K562 (cell line): ENCODE measurements around the gene RING1. TPM values are rescaled to one million over a fixed set of nuclear protein-coding genes. Genes with fewer than 3 reads are reported as not detected.
A peak's percentile ranks its signal among the peaks of the same experiment; 100 is the strongest.

Experiments used
- ATAC-seq: fragments of 200-7000 bp; cut with Tn5 transposase; 3 replicates; pipeline ENCODE4 v1.9.1; 2020; ENCODE audit warnings: moderate library complexity
- BruUV-seq: library from RNA; stranded (reverse); fragments of 400-500 nt; replicated peaks from 2 replicates; lab custom pipeline; 2021; lab: Mats Ljungman, UMichigan
- CTCF ChIA-PET: fragments of 300-600 bp; formaldehyde crosslinking; extraction: SDS; loops from one replicate; lab custom pipeline; 2021; ENCODE audit warnings: low intra/inter-chr PET ratio; lab: Yijun Ruan, JAX
- POLR2A ChIA-PET: fragments of 300-600, 350-650 bp; sonication (Branson Sonifier 250); formaldehyde crosslinking; extraction: SDS; loops from one replicate; lab custom pipeline; 2021; ENCODE audit warnings: antibody characterized with exemption, inconsistent platforms; lab: Yijun Ruan, JAX
- DNase-seq, 4 experiments: peaks; one replicate each; pipeline versions ENCODE4 v3.0.0 to v3.0.0-alpha.2; 2011 to 2018; ENCODE audit warnings: low spot score in 3 of 4, mixed read lengths in 3 of 4; ENCODE audit errors: extremely low read depth in 1 of 4
- FAIRE-seq: peaks from 2 replicates; lab custom pipeline; 2011; peaks lifted over from hg19 to GRCh38; lab: Jason Lieb, UNC
- H2AFZ ChIP-seq: 2 replicates; pipeline ENCODE4 v1.6.0; 2011; ENCODE audit warnings: low read depth, low read length, control low read depth, inconsistent platforms
- H3K27ac ChIP-seq: fragments of 200-600 bp; 3 replicates; pipeline ENCODE4 v1.8.0; 2011; ENCODE audit warnings: low read depth, mild to moderate bottlenecking, control low read depth, inconsistent platforms, low read length, moderate library complexity, mixed read lengths; ENCODE audit errors: extremely low read depth
- H3K27me3 ChIP-seq, 2 experiments: fragments of 300-600 bp in 1 of 2; 2 replicates in 1 of 2; 3 replicates in 1 of 2; pipeline versions ENCODE4 v1.6.0 to v1.8.0; 2011; ENCODE audit warnings: inconsistent platforms in 2 of 2, low read length in 2 of 2, mild to moderate bottlenecking in 1 of 2, mixed read lengths in 1 of 2, moderate library complexity in 1 of 2; ENCODE audit not compliant: control insufficient read depth in 2 of 2, insufficient read depth in 2 of 2
- H3K36me3 ChIP-seq: fragments of 300-600 bp; 3 replicates; pipeline ENCODE4 v1.8.0; 2011; ENCODE audit warnings: mild to moderate bottlenecking, low read length, inconsistent platforms; ENCODE audit not compliant: control insufficient read depth, insufficient read depth
- H3K4me1 ChIP-seq, 2 experiments: fragments of 200-600 bp in 1 of 2; replicated peaks in 1 of 2; 2 replicates in 1 of 2; 3 replicates in 1 of 2; pipeline versions ENCODE4 v1.5.1 to v1.8.0; 2011; ENCODE audit warnings: inconsistent platforms in 2 of 2, low read length in 2 of 2, mild to moderate bottlenecking in 1 of 2, mixed read lengths in 1 of 2, moderate library complexity in 1 of 2; ENCODE audit not compliant: control insufficient read depth in 2 of 2, insufficient read depth in 2 of 2
- H3K4me2 ChIP-seq: 2 replicates; pipeline ENCODE4 v1.6.1; 2011; ENCODE audit warnings: low read length, control low read depth, inconsistent platforms, mixed read lengths; ENCODE audit not compliant: insufficient read depth
- H3K4me3 ChIP-seq: fragments of 200-600 bp; sonication (generic), shearing (Covaris generic); 2 replicates; pipeline ENCODE4 v1.5.1; 2016; ENCODE audit warnings: control low read depth, inconsistent platforms
- H3K79me2 ChIP-seq: fragments of 200-600 bp; 3 replicates; pipeline ENCODE4 v1.8.0; 2011; ENCODE audit warnings: low read length, inconsistent platforms; ENCODE audit not compliant: control insufficient read depth, insufficient read depth
- H3K9ac ChIP-seq, 2 experiments: 2 replicates each; pipeline versions ENCODE4 v1.6.0 to v1.6.1; 2011; ENCODE audit warnings: low read depth in 2 of 2, low read length in 2 of 2, control low read depth in 1 of 2, inconsistent platforms in 1 of 2, mild to moderate bottlenecking in 1 of 2, mixed read lengths in 1 of 2; ENCODE audit not compliant: insufficient read depth in 1 of 2
- H3K9me1 ChIP-seq: one replicate; pipeline ENCODE4 v1.6.0; 2011; ENCODE audit warnings: inconsistent platforms, mild to moderate bottlenecking, low read length, moderate library complexity; ENCODE audit not compliant: control insufficient read depth, insufficient read depth
- H3K9me3 ChIP-seq: replicated peaks from 2 replicates; pipeline ENCODE4 v1.5.1; 2011; ENCODE audit warnings: low read depth, low read length, inconsistent platforms; ENCODE audit not compliant: control insufficient read depth, insufficient read depth
- H4K20me1 ChIP-seq: replicated peaks from 2 replicates; pipeline ENCODE4 v1.6.1; 2011; ENCODE audit warnings: low read length, inconsistent platforms, mixed read lengths; ENCODE audit not compliant: control insufficient read depth, insufficient read depth
- CCNT2 ChIP-seq: IDR thresholded peaks from 2 replicates; pipeline ENCODE4 v1.6.1; 2011; ENCODE audit warnings: borderline replicate concordance, low read depth, mild to moderate bottlenecking, moderate library complexity, mixed read lengths, low read length; ENCODE audit not compliant: insufficient read length; ENCODE audit errors: extremely low read depth
- POLR2G ChIP-seq: fragments of 200-400 bp; formaldehyde crosslinking; IDR thresholded peaks from 2 replicates; pipeline ENCODE4 v1.6.1; 2017; ENCODE audit warnings: low read depth, mild to moderate bottlenecking, antibody characterized with exemption, low read length, moderate library complexity
- RBFOX2 ChIP-seq: fragments of 200-400 bp; formaldehyde crosslinking; IDR thresholded peaks from 2 replicates; pipeline ENCODE4 v1.6.1; 2017; ENCODE audit warnings: low read depth, mild to moderate bottlenecking, low read length, moderate library complexity
- SREBF2 ChIP-seq: sonication (generic); formaldehyde crosslinking; IDR thresholded peaks from 2 replicates; pipeline ENCODE4 v1.4.0; 2020; ENCODE audit warnings: mild to moderate bottlenecking, missing genetic modification reagents
- ZNF253 ChIP-seq: fragments of 250-450 bp; sonication (Bioruptor Pico); conservative IDR thresholded peaks from 2 replicates; pipeline ENCODE4 v1.6.1; 2021; ENCODE audit warnings: mild to moderate bottlenecking
- WGBS: fragments of 100-300 bp; shearing (Covaris generic); methylation state at CpG from one replicate; pipeline ENCODE4 v1.1.6; 2016; ENCODE audit warnings: low coverage, mixed read lengths; ENCODE audit not compliant: insufficient coverage; ENCODE audit errors: missing lambda C conversion rate; 5-methylcytosine and 5-hydroxymethylcytosine counted together
- in situ Hi-C: fragments of 300-500 bp; cut with MboI; formaldehyde crosslinking; loops from 4 replicates; pipeline ENCODE4 v1.15.0; 2018; ENCODE audit warnings: inconsistent platforms, mixed read lengths
- intact Hi-C: fragments of 100-400 bp; cut with micrococcal nuclease; formaldehyde crosslinking; loops from 2 replicates; pipeline ENCODE4 v1.14.2; 2022
- polyA plus RNA-seq, 8 experiments: library from polyadenylated mRNA; depleted of rRNA in 4 of 8; stranded (reverse) in 5 of 8; unstranded in 3 of 8; fragments of >200 nt; fragmentation: Nextera tagmentation in 2 of 8; fragmentation: Illumina TruSeq in 1 of 8; extraction: Ambion mirVana in 2 of 8; extraction: Trizol in 1 of 8; gene quantifications; 2 replicates each; pipeline versions ENCODE4 v1.2.1 to v1.2.3, GENCODE V29; 2011 to 2014; ENCODE audit warnings: inconsistent platforms in 1 of 8, missing spikeins in 1 of 8
- total RNA-seq, 7 experiments: library from RNA; depleted of rRNA in 6 of 7; stranded (reverse); fragments of >200 nt in 6 of 7; fragmentation: Illumina TruSeq in 2 of 7; extraction: Trizol in 2 of 7; gene quantifications; 2 replicates each; pipeline versions ENCODE4 v1.2.1 to v1.2.3, GENCODE V29; 2011 to 2021; ENCODE audit warnings: low replicate concordance in 1 of 7

RING1 gene
- total and polyA plus RNA-seq, 9 of the 15 experiments (the other 6 are each of a cell fraction or from before 2014, with no cell fraction given) = 4.2 to 59.1 (median 36.9) TPM

DNA sequence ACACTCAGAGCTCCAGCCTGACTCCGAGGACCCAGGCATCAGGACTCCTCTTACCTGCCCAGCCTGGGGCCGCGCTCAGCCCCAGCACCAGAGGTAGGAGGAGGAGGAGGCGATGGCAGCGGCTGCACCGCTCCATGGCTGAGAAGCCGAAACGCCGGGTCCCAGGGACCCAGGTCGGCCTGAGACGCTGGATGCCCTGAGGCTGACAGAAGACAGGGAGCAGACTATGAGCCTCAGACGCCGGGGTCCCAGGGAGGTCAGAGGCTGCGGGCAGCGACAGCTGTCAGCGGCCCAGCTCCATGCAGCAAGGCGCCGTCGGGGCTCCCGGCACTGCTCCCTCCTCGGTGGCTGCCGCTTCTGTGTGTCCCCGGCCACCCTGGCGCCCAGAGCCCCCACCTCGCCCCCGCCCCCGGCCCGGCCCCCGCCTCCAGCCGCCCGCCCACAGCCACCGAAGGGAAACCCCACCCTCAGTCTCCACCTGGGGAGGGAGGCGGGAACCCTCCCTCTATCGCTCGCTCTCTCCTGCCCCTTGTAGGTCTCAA is 16.1 kb upstream of the RING1 start, which contains the start of gene COL11A2:
COL11A2 (minus strand) TSS at position 363 of the 542 bp plus-strand sequence; CDS start at position 136, 227 bp downstream.
- peak; percentile 51 for ATAC-seq
- no peak within 1 kb of the TSS for H3K4me2 ChIP-seq
- peaks cover 7% of the 10 kb centered on the region for H3K9me1 ChIP-seq

DNA sequence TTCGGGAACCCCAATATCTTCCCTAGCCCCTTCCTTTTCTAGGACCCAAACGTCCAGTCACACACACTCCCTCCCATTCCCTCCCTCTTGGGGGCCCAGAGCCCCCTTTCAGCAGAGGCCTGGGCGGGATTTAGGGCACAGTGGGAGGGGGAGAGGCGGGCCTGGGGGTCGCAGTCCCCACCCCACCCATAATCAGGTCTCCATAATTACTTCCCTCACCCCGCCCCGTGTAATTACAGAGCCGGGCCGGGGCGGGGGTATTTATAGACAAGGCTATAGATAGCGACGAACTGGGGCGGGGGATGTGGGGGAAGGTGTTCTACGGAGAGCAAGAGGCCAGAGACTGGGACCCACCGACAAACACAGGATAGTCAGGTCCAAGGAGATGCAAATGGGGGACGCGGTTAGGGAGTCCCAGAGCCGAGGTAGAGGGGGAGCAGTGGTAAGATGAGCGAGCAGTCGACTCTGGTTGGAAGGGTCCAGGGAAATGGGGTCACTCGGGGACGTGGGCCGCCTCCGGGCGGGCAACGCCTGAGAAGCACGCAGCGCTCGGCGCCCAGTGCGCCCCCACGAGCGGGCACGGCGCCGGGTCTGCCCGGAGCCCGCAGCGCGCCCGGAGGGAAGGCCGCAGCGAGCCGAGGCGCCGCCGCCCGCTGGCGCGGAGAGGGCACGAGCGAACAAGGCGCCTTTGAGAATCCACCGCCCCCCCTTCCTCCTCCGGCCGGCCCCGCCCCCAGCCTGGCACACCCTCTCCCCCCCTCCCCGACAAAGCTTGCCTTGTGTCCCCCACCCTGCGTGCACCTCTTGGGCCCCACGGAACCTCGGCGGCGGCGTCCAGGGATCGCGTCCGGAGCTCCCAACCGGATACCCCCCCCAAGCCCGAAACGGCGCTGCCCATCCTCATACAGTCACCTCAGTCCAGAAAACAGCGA is 15.4 kb upstream of the RING1 start:
- peaks cover 7% of the 10 kb centered on the region for H3K9me1 ChIP-seq
- peaks cover 4% of the 10 kb centered on the region; the same call in 1 of the 3 replicates for H3K79me2 ChIP-seq
- intact Hi-C loops (no loop called here), in situ Hi-C loops (no loop called here)
- H3K36me3 ChIP-seq = peaks cover 35% of the 10 kb centered on the region; the same call in 2 of the 3 replicates
- peaks cover 9 to 22% of the 10 kb centered on the region in 2 experiments; a peak in 4 of 5 replicates for H3K4me1 ChIP-seq
- H3K9me3 ChIP-seq = no peaks in the 10 kb centered on the region
- H3K4me2 ChIP-seq = no peak overlapping the region
- POLR2A ChIA-PET = no interaction called here
- BruUV-seq = no TSS peak
- ATAC-seq = no peak
- H3K27ac ChIP-seq = no peak overlapping the region
- no peak overlapping the region for H3K9ac ChIP-seq
- H3K4me3 ChIP-seq = no peak overlapping the region
- no peak for FAIRE-seq
- DNase-seq = no peak
- no peak overlapping the region for H2AFZ ChIP-seq
- CTCF ChIA-PET = no interaction called here
- WGBS = 59% methylated on average over 41 of the region's 72 CpGs
- TF ChIP-seq POLR2G (0 out of 2 replicates have a peak, but pooled peaks have one; percentile 44), RBFOX2 (0 out of 2 replicates have a peak, but pooled peaks have one; percentile 26), SREBF2 (CRISPR knock-in tag) (no peak), CCNT2 (peak; percentile 37)
- H4K20me1 ChIP-seq = peaks cover 6% of the 10 kb centered on the region; the same call in 1 of the 2 replicates
- peaks cover 17 to 20% of the 10 kb centered on the region in 2 experiments; a peak in 4 of 5 replicates for H3K27me3 ChIP-seq

More for the DNA sequence above, 16.1 kb upstream of the RING1 start, which contains the start of gene COL11A2:
- POLR2A ChIA-PET = interaction anchor here (0.7 kb wide), 1 partner anchor 220 kb away, joined by 3 read pairs; no protein-coding TSS in a partner anchor
- no TSS peak for BruUV-seq
- TF ChIP-seq ZNF253 (CRISPR knock-in tag) (no peak), POLR2G (peak; percentile 57; the same call in 1 of the 2 replicates)
- no peaks in the 10 kb centered on the region for H4K20me1 ChIP-seq
- 17% methylated on average over 29 of the region's 35 CpGs for WGBS
- H3K79me2 ChIP-seq = peaks cover 2% of the 10 kb centered on the region; the same call in 1 of the 3 replicates
- H3K27me3 ChIP-seq = peaks cover 21 to 23% of the 10 kb centered on the region in 2 experiments; a peak in 4 of 5 replicates
- CTCF ChIA-PET = no interaction called here
- peak within 1 kb of the TSS in 1 of 2 experiments; percentile 66; a peak in 2 of 4 replicates for H3K9ac ChIP-seq
- H3K36me3 ChIP-seq = peaks cover 33% of the 10 kb centered on the region; the same call in 2 of the 3 replicates
- no peak within 1 kb of the TSS for H2AFZ ChIP-seq
- intact Hi-C loops (no loop called here), in situ Hi-C loops (no loop called here)
- DNase-seq (peak in 2 of 4 experiments; percentile 69 to 71), FAIRE-seq (no peak)
- H3K9me3 ChIP-seq = no peaks in the 10 kb centered on the region
- peaks cover 2 to 19% of the 10 kb centered on the region in 2 experiments; a peak in 4 of 5 replicates for H3K4me1 ChIP-seq
- no peak within 1 kb of the TSS for H3K27ac ChIP-seq
- H3K4me3 ChIP-seq = no peak within 1 kb of the TSS
